Measurements from ENCODE around the gene NAA60. TPM values are rescaled to one million over a fixed set of nuclear protein-coding genes. Genes with fewer than 3 reads are reported as not detected.

The NAA60 gene
- total and polyA plus RNA-seq, 9 of the 15 experiments (the other 6 are each of a cell fraction or from before 2014, with no cell fraction given), result 2.1 to 49.4 (median 10.3) TPM

- TF ChIP-seq POLR3G (IDR thresholded peaks at IDR 0.05; ENCODE audit: extremely low read depth, insufficient read length, insufficient replicate concordance) (no peak), KLF10 (CRISPR knock-in tag; IDR thresholded peaks at IDR 0.05) (no peak), DEAF1 (CRISPR knock-in tag; IDR thresholded peaks at IDR 0.05) (no peak), ZNF551 (CRISPR knock-in tag; IDR thresholded peaks at IDR 0.05) (no peak), SMARCB1 (IDR thresholded peaks at IDR 0.05; ENCODE audit: insufficient read length, low read depth) (peak; percentile 63), CXXC5 (CRISPR knock-in tag; IDR thresholded peaks at IDR 0.05) (no peak), TFAM (CRISPR knock-in tag; conservative IDR thresholded peaks at IDR 0.05) (no peak), BRD9 (IDR thresholded peaks at IDR 0.05; ENCODE audit: low read depth, partially characterized antibody) (no peak), RREB1 (CRISPR knock-in tag; IDR thresholded peaks at IDR 0.05) (peak; percentile 64; the same call in 1 of the 2 replicates), TCFL5 (CRISPR knock-in tag; conservative IDR thresholded peaks at IDR 0.05) (no peak), ZBTB26 (CRISPR knock-in tag; IDR thresholded peaks at IDR 0.05) (no peak), FOS (IDR thresholded peaks at IDR 0.05; ENCODE audit: extremely low read depth, insufficient read length) (no peak), NFATC3 (IDR thresholded peaks at IDR 0.05) (no peak), RBM34 (IDR thresholded peaks at IDR 0.05; ENCODE audit: borderline replicate concordance, insufficient read depth, low read length) (no peak), DDX20 (tag; IDR thresholded peaks at IDR 0.05; ENCODE audit: low read depth) (no peak), SFPQ (IDR thresholded peaks at IDR 0.05; ENCODE audit: low read depth, low read length) (no peak), ZNF444 (CRISPR knock-in tag; IDR thresholded peaks at IDR 0.05) (no peak), RFX1 (IDR thresholded peaks at IDR 0.05) (peak; percentile 94)
These were observed 16.1 kb downstream of the NAA60 start (continued) for GRCh38 chr16:3459401-3460090.
